ENCODE results near the gene FSIP1.

FSIP1 gene

DNA sequence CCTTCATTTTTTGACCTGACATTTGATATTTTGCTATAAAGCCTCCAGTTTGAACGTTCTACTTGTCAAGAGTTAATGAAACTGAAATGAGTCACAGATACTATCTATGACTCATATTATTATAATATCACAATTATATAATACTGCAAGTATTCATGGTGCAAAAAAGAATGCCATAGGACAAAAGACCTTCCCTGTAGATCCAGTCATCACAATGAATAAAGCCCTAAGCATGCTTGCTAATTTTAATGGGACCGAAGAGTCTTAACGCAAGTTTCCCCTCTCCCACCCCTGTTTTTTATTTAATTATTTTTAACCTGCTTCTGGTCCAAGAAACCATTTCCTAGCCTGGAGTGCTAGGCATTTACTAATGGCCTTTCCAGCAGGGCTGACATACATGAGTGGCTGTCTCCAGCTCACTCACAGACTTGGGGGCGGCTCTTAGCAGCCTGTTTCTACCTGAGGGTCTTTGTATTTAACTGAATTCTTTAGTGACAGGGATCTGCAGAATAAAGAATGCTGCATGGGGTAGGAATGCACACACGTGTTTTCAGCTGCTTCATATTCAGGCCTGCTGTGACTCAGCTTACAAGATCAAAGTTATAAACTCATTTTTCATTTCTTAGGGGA, 140.5 kb downstream of the FSIP1 start:
- DNase-seq, result peak; percentile 2

DNA sequence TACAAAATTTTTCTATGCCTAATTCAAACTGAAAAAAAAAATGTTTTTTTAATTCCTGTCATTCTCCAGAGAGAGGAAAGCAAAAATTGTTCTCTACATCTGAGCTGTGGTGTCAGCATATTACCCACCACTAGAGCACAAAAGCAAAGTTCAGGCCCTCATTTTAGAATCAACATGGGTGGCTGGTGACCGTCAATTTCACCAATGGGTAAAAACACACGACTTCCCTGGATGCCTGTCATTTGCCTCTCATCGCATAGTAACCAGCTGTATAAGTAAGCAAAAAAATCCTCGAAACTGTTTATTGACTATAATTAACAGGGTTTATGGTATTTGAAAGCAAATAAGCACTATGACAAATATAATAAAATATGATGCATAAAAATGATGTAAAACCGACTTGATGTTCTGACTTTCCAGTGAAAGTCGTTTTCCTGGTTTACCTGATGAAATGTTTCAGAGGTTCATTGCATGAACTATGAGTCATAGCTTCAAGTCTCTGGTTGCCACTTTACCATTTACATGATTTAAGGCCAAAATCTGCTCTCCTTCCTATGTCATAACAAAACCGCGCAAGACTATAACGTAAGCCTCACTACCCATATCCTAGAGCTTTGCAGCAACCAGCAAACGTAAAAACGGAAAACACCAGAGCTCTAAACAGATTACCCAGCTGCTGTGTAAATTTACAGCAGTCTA, 141.3 kb downstream of the FSIP1 start:
- DNase-seq, result peak; percentile 19

DNA sequence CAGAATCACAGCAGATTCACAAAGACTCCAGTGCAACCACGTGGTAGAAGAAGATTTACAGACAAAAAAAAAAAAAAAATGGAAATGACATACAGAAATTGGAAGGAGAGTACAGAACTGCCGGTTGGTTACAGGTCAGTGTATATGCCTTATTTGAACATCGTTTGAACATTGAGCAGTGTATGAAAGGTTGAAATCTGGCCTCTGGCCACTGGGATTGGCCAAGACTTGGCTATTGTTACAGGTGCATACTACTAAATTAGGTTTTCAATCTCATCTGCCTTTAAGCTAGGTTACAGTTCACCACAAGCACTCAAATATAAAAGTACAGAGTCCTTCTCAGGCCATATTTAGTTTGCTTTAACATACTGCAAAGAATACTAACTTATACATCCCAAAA, 142.0 kb downstream of the FSIP1 start:
- DNase-seq, result no peak

DNA sequence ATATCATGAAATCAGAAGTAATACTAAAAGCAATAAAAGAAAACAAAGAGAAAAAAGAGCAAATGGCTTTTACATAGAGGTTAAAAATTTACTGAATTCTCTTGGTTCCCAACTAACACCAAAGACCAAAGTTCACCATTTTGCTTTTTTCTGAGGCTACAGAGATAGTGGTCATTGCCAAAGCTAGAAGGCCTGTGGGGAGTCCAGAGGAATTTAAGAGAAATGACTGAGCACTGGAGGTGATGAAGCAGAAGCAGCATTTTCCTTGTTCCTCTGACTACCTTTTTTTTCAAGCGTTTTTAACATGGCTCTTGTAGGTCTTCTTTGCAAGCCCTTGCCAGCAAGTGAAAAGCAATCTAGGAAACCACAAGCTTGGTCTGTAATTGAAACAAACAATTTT, 143.6 kb downstream of the FSIP1 start:
- DNase-seq, result no peak

DNA sequence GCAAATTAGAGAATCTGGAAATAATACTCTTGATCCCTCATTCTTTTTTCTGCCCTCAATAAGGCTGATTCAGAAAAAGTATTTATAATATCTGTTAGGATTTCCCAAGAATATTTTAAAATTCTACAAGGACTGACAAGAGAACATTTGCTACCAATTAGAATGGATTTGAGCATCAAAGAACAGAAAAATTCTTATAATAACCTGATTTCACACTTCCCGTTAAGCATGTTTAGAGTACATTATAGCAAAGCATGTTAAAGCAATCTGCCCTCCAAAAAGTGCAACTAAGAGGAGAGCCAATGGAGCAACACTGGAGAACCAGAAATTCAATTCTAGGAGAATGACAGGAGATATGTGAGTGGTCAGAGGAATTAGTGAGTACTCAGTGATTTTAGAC, 144.6 kb downstream of the FSIP1 start:
- no peak for DNase-seq

DNA sequence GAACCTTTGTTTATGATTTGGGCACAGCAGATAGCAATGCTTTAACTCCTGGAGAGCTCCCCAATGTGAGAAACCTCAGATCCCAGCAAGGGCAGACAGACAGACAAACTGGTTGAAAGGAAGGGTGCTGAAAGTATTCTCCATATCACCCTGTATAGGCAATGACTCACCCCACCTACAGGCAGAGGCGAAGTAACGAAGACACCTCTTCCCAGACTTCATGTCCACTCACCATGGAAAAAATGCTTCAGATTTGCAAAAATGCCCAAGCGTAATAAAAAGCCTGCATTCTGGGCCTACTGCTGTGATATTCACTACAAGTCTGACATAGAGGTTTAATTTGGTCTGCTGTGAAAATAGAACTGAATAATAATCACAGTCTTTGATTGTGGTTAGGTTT, 151.3 kb downstream of the FSIP1 start:
- no peak for DNase-seq

DNA sequence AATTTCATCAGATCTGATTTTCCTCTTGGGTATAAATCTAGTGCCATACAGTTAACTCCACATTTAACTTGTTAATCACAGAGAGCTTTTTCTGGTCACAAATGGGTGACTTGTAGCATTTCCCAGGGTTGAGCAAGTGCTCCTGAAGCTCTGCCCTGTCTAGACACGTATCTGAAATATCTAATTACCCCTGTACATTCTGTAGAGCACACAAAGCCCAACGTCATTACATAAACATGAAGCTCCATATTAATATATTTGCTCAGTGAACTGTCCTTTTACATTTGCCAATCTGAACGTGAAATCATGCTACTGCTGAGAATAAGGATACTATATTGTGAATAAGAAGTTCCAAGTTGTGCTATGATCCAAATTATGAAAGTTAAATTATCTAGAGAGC, 152.7 kb downstream of the FSIP1 start:
- no peak for DNase-seq

DNA sequence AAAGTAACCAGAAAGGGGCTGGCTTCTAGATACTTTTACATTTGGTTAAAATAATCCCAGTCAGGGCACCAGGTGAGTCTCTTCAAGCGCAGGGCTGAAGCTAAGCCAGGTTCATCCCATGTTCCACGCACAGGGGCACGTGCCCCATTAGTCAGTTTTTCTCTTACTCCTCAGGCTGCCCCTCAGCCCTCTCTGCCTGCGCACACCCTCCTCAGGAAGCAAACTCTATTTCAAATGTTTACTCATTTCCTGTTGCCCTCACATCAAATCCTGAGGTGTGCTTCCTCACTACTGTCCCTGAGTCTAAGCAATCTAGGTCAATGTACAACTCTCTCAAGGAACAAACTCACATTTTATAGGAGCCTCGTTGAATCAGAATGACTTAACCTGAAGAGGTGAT, 153.3 kb downstream of the FSIP1 start:
- no peak for DNase-seq

DNA sequence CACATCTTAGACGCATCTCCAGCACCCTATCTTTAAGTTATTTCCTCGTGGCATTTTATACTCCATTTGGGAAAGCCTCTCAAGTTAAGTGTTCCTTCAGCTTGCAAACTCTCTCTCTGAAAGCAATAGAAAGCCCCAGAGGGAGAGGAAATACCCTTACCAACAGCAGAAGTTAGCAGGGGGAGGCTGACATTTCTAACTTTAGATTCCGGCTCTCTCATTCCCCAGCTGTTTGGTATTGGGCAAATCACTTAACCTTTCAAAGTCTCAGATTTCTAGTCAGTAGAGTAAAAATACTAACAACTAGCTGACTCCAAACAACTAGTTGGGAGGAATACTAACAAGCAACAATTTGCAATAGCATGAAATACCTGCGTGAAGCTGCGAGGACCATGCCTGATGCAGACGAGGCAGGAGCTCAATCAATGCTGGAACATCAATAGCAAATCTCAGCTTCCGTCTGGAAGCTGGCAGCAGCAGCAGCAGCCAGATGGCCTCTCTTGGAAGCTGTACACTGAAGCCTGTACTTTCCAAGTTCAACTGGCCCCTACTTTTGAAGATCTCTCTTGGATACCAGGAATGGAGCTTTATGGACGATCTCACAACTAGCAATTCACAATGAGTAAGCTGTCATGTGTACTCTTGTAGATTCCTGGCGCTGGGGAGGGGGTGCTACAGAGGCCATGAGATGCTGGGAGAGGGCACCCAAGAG, 153.9 kb downstream of the FSIP1 start:
- no peak for DNase-seq

DNA sequence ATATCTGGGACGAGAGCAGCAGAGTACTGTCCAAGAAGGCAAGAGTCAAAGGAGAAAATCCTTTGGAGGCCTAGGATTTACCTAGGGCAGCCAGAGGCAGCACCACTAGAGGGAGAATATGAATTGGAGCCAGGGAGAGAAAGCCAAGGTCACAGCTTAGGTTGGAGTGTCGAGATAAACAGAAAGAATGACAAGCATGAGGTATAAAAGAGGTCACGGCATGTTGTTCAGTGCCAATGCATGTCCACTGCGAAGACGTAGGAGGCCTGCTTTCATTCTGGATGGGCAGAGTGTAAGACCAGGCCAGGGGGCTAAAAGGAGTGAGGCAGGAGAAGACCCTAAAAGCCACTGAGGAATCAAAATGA, 154.5 kb downstream of the FSIP1 start:
- no peak for DNase-seq

DNA sequence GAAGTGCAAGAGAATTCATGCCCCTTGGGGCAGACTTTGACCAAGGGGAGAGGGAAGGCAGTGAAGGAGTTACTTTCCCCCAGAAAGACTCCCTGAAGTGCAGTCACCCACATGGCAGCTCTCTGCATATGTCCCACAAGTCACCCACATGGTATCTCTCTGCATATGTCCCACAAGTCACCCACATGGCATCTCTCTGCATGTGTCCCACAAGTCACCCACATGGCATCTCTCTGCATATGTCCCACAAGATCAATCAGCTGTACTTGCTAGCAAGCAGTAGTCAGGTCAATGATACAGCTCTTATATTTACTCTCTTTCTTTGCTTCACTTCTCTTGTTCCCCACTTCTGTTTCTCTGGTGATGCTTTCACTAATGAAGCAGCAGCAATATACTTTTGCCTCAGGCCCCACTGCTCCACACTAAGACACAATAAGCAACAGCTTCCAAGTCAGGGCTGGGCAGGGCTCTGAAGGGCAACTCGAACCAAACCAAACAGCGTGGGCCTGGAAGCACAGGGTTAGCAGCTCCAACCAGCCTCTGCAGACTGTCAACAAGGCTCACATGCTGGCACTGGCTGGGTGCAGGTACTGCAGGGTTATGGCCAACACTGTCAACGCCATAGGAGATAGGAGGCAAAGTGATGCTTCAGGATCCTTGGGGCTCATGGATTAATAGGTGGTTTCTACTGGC, 155.0 kb downstream of the FSIP1 start:
- no peak for DNase-seq

DNA sequence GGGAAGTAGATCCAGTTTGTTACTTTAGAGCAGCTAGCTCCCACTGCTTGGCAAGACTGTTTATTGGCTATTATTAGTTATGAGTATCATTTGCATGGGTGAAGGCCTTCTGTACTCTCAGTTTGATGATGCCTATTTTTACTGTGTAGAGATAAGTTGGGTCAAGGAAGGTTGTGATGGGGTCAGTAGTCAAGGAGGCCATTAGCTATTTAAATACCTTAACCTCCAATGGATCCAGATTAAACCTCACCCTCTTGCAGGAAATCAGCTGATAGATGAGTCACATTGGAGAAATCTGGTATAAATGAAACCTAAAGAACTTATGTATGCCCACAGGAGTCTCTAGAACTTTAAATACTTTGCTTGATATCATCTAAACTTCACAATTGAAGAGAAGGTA, 156.8 kb downstream of the FSIP1 start:
- no peak for DNase-seq

DNA sequence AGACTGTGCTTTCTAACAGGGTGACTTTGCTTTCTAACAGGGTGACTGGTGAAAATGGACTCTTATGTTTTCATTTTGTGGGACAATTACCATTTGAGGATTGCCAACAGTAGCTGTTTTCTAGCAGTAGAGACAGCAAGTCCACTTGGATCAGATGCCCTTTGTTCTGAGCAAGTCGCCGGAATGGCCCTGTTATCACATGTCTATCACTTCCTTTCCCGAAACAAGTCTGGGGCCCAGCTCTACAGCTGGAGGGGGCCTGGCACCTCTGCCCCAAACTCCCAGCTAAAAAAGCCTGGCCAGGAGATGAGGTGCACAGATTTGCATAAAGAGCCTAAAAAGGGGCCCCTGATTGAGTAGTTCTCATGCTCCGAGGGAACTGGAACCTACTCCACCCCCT, 157.2 kb downstream of the FSIP1 start:
- no peak for DNase-seq

DNA sequence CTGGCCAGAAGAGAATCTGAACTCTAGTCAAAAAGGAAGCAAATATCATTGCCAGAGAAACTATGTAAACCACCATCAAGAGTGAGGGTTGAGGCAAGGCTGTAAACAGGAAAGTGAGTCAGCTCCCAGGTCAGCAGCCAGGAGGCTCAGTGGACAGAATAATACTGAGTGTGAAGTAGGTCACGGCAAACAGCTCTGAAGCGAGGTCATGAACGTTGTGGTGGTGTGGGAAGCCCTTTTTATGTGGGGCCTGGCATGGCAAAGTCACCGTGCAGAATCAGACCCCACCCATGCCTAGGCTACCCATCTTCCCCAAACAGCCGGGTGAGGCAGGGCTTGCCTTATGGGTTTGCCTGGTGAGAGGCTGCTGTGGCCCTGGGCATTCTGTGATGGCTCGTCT, 157.8 kb downstream of the FSIP1 start:
- peak; percentile 58 for DNase-seq

DNA sequence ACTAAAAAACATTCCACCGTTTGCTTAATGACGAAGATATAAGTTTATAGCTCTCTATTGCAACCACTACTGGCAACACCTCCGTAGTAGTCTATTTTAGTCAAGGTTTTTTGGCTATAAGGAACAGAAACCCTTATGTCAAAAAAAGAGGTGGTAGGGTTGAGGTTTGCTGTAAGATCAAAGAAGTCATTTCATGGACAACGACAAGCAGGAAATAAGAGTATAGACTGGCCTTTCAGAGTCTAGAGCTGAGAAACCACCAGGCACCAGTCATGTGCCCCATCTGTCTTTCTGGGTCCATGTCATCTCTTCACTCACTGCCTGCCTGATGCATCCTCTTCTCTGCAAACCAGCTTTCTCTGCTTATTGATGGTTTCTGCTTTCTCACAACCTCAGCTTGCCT, 159.1 kb downstream of the FSIP1 start:
- no peak for DNase-seq

DNA sequence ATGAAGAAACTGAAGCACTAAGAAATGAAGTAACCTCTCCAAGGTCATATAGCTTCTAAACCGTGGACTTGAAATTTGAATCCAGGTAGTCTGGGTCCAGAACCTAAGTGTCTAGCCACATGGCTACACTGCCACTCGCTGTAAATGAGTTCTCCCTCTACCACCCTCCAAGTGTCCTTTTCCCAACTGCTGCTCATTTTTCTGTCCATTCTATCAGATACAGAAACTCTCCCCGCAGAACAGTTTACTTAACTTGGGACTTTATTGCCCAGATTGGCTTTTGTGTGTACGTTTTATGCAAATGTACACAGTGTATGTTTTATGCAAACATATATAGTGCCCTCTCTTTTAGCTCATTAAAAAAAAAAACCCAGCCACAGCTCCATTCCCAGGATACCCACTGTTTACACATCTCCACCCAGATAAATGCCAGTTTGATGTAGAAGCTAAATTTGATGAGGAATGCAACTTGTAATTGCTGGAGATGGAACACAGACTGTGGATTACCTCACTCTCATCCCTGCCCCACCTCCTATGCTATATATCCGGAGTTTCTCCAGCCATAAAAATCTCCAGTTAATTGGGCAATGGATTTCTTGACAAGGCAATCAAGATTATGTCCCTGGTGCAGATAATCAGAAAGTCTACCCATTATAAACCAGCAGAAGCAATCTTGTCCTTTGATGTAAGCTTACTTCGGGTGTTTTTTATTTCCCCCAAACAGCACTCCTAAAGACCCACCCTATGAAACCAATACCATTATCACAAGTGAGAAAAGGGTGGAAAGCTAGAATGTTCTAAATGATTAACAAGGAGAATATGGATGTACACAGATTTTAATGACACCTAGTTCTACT, 159.8 kb downstream of the FSIP1 start:
- DNase-seq, result no peak

DNA sequence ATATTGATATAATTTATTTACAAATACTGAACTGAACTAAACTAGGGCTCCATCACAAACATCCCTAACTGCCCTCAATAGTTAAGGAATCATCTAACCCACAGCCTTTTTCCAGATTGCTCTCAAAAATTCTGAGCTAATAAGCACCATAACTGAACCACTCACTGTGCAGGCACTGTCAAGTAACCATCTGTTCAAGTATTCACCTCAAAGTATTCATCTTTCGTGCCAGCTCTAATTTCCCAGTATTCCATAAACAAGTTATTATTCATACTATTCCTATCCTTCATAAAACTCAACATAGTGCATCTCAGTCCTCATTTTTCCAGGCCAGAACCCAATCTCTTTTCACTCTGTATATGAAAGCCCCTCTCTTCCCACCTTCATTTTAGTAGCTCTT, 160.7 kb downstream of the FSIP1 start:
- DNase-seq, result no peak

DNA sequence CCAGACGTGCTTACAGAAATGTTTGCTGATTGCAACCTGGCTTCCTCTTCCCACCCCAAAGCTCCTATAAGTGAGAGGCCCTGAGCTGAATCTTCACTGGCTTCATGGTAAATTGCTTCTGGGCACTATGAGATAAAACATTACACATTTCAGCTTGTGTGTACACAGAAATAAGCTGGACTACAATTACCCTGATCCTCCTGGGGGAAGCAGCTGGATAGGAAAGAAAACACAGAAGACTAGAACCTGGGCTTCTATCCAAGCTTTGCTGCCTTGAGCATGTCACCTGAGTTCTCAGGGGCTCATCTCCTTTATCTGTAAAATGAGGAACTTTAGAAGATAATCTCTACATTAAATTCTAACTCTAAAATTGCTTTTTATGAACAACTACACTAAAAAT, 161.4 kb downstream of the FSIP1 start:
- DNase-seq, result peak; percentile 43

DNA sequence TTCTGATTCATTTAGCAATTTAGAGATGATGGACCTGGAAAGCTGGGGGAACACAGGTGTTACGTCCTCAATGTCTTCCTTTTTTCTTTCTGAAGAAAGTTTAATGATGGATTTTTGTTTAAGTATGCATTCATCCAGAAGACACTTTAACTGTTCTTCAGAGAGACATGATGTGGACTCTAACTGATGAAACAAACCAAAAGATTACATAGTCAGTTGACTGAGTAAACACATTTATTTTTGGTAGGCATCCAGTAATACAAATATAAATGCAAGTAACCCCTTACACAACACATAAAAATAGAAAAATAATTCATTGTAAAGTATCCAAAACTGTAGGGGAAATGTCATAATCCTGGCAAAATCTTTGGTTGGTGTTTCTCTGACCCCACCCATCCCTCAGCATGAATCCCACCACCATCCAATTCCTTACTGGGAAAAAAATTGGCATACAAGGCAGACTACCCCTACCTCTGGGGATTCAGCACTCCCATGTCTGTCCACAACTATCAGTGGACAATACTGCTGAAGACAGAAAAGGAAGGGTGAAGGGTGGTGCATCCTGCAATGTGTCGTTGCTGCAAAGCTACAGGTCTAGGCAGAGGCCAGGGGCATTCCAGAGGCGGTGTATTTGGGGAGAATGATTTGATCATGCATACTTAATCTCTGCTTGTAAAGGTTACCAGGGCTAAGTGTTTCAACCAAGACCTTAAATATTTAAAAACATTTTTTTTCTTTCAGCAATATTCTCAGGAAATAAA, 164.4 kb downstream of the FSIP1 start:
- DNase-seq, result no peak

DNA sequence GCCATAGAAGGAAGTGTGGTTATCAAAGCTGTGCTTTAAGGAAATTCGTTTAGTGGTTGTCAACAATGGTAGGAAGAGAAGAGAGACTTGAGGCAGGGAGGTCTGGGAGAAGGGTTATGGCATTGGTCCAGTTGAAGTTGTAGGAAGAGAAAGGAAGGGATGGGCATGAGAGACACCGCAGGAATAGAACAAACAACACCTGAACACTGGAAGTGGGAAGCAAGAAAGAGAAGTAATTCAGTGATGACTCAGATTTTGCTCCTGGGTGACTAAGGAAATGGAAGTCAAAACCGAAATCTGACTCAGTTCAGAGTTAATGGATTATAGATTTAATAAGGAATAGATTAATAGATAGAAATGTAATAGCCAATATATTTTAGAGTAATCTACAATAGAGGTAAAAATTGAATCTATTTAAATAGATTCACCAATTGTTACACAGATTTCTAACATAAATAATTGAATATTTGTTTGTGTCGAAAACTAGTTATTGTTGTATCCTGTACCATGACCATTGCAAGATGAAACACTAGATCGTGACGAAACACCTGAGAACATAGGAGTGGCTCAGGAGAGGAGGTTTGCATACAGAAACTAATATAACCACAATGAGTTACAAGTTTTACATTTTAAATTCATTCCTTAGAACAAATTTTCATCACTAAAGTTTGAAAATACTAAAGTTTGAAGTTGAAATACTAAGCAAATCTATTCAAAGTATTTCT, 165.7 kb downstream of the FSIP1 start:
- DNase-seq, result no peak

DNA sequence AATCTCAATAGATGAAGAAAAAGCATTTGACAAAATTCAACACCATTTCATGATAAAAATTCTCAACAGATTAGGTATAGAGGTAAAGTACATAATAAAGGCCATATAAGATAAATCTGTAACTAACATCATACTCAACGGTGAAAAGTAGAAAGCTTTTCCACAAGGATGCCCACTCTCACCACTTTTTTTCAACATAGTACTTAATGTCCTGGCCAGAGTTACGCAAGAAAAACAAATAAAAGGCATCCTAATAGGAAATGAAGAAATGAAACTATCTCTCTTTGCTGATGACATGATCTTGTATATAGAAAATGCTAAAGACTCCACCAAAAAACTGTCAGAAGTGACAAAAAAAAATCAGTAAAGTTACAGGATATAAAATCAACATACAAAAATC, 168.8 kb downstream of the FSIP1 start:
- no peak for DNase-seq

Measured in DMS53 (cell line).